ENCODE data around the gene KIFBP.
"Not testable (repeated sequence)": the region's sequence is repeated elsewhere in the genome, so short reads cannot be mapped to it uniquely, and the experiment has no call there.

The KIFBP gene, protein sequence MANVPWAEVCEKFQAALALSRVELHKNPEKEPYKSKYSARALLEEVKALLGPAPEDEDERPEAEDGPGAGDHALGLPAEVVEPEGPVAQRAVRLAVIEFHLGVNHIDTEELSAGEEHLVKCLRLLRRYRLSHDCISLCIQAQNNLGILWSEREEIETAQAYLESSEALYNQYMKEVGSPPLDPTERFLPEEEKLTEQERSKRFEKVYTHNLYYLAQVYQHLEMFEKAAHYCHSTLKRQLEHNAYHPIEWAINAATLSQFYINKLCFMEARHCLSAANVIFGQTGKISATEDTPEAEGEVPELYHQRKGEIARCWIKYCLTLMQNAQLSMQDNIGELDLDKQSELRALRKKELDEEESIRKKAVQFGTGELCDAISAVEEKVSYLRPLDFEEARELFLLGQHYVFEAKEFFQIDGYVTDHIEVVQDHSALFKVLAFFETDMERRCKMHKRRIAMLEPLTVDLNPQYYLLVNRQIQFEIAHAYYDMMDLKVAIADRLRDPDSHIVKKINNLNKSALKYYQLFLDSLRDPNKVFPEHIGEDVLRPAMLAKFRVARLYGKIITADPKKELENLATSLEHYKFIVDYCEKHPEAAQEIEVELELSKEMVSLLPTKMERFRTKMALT

DNA sequence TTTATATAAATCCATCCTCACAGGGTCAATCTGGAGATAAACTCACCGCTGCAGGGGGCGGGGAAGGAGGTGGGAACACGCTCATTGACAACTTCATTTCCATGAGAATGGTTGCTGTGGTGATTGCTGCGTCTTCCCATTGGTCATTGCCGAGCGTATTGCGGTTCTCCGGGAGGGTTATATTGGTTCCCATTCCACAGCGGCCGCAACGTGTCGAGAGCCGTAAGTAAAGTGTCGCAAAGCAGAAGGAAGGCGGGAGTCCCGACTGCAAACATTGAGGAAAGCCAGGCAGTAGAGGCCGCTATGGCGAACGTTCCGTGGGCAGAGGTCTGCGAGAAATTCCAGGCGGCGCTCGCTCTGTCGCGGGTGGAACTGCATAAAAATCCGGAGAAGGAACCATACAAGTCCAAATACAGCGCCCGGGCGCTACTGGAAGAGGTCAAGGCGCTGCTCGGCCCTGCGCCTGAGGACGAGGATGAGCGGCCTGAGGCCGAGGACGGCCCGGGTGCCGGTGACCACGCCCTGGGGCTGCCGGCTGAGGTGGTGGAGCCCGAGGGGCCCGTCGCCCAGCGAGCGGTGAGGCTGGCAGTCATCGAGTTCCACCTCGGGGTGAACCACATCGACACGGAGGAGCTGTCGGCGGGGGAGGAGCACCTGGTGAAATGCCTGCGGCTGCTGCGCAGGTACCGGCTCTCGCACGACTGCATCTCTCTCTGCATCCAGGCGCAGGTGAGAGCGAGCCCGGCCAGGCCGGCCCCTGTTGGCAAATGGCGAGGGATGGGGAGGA lies at the start of gene KIFBP:
TSS of gene KIFBP (plus strand) at position 274 of the 787 bp plus-strand sequence. CDS start at position 304, 30 bp downstream.
- peaks cover 11% of the 10 kb centered on the region for H3K36me3 Mint-ChIP-seq
- peak within 1 kb of the TSS; percentile 83 for H3K27ac Mint-ChIP-seq
- H3K4me3 Mint-ChIP-seq: peak within 1 kb of the TSS; percentile 99
- no peaks in the 10 kb centered on the region for H3K9me3 Mint-ChIP-seq
- H3K27me3 Mint-ChIP-seq: no peaks in the 10 kb centered on the region
- peak; percentile 93 for ATAC-seq
- H3K4me1 Mint-ChIP-seq: peaks cover 40% of the 10 kb centered on the region

DNA sequence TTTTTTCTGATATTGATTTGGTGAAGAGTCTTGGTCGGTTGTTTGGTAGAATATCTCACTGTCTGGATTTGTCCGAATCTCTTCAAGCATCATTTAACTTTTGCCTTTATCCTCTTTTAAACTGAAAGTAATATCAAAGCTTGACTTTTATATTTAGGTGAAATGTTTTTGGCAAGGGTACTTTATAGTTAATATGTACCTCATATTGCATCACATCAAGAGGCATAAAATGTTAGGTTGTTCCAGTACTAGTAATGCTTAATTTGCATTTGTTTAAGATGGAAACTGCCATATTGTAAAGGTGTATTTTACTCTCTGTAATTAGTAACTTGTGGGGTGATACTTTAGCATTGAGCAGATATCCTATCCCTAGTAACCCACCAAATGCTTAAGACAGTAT lies 49.7 kb upstream of the KIFBP start:
- H3K4me3 Mint-ChIP-seq: no peak overlapping the region
- peak overlapping the region; percentile 26 for H3K27ac Mint-ChIP-seq
- H3K27me3 Mint-ChIP-seq: no peaks in the 10 kb centered on the region
- no peaks in the 10 kb centered on the region for H3K9me3 Mint-ChIP-seq
- H3K36me3 Mint-ChIP-seq: peaks cover 32% of the 10 kb centered on the region
- no peak for ATAC-seq
- no peaks in the 10 kb centered on the region for H3K4me1 Mint-ChIP-seq

DNA sequence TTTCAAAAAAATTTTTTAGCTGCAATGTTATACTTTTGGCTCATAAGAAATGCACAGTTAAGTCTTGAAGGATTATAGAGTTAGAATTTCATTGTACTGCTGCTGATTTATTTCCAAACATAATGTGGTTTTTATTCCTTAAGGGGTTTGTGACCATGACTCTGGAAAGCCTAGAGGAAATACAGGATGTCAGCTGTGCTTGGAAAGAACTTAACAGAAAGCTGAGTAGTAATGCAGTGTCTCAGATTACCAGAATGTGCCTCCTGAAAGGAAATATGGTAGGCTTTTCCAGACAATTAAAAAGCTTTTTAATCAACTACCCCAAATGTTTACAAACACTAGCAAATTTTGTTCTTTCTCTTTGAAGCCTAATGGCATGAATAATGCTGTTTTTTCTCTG lies 47.7 kb upstream of the KIFBP start:
- peaks cover 44% of the 10 kb centered on the region for H3K36me3 Mint-ChIP-seq
- H3K27ac Mint-ChIP-seq, H3K4me1 Mint-ChIP-seq, ATAC-seq, H3K27me3 Mint-ChIP-seq, H3K9me3 Mint-ChIP-seq, H3K4me3 Mint-ChIP-seq: not testable (repeated sequence)

DNA sequence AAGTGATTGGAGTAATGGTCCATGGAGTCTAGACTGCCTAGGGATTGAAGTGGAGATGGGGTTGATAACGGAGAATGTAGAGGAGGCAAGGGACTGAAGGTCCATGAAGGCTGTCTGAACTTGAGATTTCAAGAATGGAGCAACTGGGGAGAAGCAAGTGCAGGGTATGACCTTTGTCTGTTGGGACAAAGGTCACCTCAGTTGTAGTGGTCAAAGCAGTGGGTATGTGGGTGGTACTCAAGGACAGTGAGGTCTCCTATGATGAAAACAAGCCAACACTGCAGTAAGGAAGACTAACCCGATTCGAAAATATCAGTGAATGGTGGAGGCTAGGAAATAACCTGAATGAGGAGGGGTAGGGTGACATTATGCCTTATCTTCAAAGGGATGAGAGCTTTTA lies 38.0 kb upstream of the KIFBP start:
- ATAC-seq: no peak
- no peaks in the 10 kb centered on the region for H3K9me3 Mint-ChIP-seq
- H3K27ac Mint-ChIP-seq: no peak overlapping the region
- peaks cover 16% of the 10 kb centered on the region for H3K36me3 Mint-ChIP-seq
- H3K4me3 Mint-ChIP-seq: no peak overlapping the region
- no peaks in the 10 kb centered on the region for H3K27me3 Mint-ChIP-seq
- no peaks in the 10 kb centered on the region for H3K4me1 Mint-ChIP-seq

DNA sequence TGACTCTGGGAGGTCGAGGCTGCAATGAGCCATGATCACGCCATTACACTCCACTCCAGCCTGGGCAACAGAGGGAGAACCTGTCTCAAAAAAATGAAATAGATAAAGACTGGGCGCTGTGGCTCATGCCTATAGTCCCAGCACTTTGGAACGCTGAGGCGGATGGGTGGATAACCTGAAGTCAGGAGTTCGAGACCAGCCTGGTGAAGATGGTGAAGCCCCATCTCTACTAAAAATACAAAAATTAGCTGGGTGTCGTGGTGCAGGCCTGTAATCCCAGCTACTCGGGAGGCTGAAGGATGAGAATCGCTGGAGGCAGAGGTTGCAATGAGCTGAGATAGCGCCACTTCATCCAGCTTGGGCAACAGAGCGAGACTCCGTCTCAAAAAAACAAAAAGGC lies 33.7 kb upstream of the KIFBP start:
- H3K9me3 Mint-ChIP-seq: no peaks in the 10 kb centered on the region
- no peaks in the 10 kb centered on the region for H3K27me3 Mint-ChIP-seq
- peak overlapping the region; percentile 98 for H3K27ac Mint-ChIP-seq
- ATAC-seq: no peak
- peak overlapping the region; percentile 60 for H3K4me3 Mint-ChIP-seq
- H3K4me1 Mint-ChIP-seq: peaks cover 21% of the 10 kb centered on the region
- H3K36me3 Mint-ChIP-seq: peaks cover 13% of the 10 kb centered on the region

DNA sequence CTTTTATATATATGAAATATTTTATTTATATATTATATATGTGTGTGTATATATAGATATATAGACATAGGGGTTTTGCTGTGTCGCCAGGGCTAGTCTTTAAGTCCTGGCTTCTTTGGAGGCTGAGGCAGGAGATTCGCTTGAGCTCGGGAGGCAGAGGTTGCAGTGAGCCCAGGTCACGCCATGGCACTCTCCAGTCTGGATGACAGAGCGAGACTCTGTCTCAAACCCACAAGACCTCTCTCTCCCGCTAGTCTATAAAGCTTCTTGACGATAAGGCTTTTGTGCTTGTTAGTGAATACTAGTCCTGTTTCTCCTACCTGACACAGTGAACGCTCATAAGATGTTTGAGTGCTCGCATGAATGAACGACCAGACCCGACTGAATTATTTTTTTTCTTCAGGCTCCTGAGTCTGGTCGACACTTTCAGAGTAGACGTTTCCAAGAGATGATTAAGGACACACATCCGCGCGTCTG lies 33.2 kb upstream of the KIFBP start:
- Mint-ChIP-seq H3K9me3 (no peaks in the 10 kb centered on the region), H3K4me3 (peak overlapping the region; percentile 98), H3K27ac (peak overlapping the region; percentile 98), H3K36me3 (peaks cover 18% of the 10 kb centered on the region), H3K4me1 (peaks cover 26% of the 10 kb centered on the region), H3K27me3 (no peaks in the 10 kb centered on the region)
- peak; percentile 13 for ATAC-seq

DNA sequence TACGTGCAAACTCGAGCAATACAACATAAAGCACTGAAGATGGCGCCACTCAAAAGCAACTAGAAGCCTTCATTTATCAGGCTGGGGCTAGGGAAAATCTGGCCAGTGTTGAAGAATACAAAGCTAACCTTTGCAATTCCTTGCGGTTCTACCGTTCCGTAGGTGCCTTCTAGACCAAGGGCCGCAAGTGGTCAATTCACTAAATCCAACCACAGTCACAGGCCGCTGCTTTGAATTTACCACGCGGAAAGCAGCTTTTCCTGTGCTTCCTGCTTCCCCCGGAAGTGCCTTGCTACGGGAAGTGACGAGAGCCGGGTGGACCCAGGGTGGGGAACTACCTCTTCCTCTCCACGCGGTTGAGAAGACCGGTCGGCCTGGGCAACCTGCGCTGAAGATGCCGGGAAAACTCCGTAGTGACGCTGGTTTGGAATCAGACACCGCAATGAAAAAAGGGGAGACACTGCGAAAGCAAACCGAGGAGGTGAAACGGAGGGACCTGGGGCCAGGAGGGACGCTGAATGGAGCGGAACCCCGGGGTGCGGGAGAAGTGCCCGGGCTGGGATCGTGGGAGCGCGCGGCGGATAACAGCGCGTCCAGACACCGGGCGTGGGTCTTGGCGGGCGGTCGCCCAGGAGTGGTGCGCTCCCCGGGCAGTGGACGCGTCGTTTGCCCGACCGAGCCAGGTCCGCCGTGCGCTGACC lies 32.6 kb upstream of the KIFBP start, which contains the start of gene DDX21:
TSS of gene DDX21 (plus strand) at position 339 of the 701 bp plus-strand sequence. CDS start at position 395, 56 bp downstream.
- Mint-ChIP-seq H3K27ac (peak within 1 kb of the TSS; percentile 98), H3K4me1 (peaks cover 26% of the 10 kb centered on the region), H3K4me3 (peak within 1 kb of the TSS; percentile 98), H3K9me3 (no peaks in the 10 kb centered on the region), H3K27me3 (no peaks in the 10 kb centered on the region), H3K36me3 (peaks cover 18% of the 10 kb centered on the region)
- ATAC-seq: peak; percentile 96

DNA sequence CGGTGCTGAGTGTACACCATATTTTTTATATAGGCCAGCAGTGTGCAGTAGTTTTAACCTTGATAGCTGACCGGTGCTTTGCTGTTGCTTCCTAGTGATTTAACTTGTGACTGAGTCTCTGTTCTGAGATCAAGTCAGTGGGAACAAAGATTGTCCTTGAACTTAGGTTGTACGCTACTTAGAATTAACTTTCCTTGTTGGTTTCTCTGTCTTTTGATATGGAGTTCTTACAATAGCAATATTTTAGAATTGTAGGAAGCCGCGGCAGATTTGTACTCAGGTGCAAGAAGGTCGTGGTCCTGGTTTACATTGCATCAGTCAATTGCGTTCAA lies 31.4 kb upstream of the KIFBP start:
- Mint-ChIP-seq H3K27me3 (no peaks in the 10 kb centered on the region), H3K4me1 (peaks cover 32% of the 10 kb centered on the region), H3K36me3 (peaks cover 25% of the 10 kb centered on the region), H3K9me3 (no peaks in the 10 kb centered on the region), H3K4me3 (peak overlapping the region; percentile 98), H3K27ac (peak overlapping the region; percentile 98)
- ATAC-seq: no peak

DNA sequence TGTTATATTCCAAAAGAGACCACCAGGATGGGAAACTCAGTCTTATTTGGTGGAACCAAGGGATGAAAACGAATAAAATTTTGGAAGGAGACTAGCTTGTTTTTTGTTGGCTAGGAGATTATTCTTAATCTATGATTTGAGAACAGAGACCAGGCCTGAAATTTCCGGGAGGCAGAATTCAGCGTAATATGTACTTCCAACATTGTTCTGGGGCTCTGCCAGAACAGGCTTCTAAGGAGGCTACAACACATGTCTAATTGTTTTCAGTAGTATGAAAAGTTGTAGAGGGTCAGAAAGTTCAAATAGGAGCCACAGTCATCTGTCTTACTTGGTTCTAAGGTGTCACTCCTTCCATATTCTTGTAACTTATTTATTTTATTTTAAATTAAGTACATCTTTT lies 30.9 kb upstream of the KIFBP start:
- H3K4me3 Mint-ChIP-seq: peak overlapping the region; percentile 98
- H3K36me3 Mint-ChIP-seq: peaks cover 25% of the 10 kb centered on the region
- no peak for ATAC-seq
- no peaks in the 10 kb centered on the region for H3K9me3 Mint-ChIP-seq
- peak overlapping the region; percentile 98 for H3K27ac Mint-ChIP-seq
- peaks cover 32% of the 10 kb centered on the region for H3K4me1 Mint-ChIP-seq
- no peaks in the 10 kb centered on the region for H3K27me3 Mint-ChIP-seq

DNA sequence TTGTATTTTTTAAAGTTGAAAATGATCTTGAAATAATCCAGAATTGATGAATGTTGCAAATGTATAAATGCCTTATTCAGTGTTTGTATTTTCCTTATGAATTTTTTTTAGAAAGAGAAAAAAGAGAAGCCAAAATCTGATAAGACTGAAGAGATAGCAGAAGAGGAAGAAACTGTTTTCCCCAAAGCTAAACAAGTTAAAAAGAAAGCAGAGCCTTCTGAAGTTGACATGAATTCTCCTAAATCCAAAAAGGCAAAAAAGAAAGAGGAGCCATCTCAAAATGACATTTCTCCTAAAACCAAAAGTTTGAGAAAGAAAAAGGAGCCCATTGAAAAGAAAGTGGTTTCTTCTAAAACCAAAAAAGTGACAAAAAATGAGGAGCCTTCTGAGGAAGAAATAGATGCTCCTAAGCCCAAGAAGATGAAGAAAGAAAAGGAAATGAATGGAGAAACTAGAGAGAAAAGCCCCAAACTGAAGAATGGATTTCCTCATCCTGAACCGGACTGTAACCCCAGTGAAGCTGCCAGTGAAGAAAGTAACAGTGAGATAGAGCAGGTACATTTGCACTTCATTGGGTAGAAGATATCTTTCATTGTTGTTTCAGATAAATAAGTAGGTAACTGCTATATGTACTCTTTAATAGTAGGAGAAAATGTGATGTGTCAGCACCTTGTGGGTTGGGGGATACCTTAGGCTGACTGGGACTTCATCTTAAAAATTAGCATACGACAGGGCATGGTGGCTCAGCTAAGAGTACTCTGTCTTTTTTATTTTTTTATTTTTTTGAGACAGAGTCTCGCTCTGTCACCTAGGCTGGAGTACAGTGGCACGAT lies 28.7 kb upstream of the KIFBP start:
- no peaks in the 10 kb centered on the region for H3K27me3 Mint-ChIP-seq
- peak overlapping the region; percentile 75 for H3K27ac Mint-ChIP-seq
- peaks cover 32% of the 10 kb centered on the region for H3K4me1 Mint-ChIP-seq
- no peak for ATAC-seq
- no peaks in the 10 kb centered on the region for H3K9me3 Mint-ChIP-seq
- peaks cover 33% of the 10 kb centered on the region for H3K36me3 Mint-ChIP-seq
- peak overlapping the region; percentile 49 for H3K4me3 Mint-ChIP-seq

DNA sequence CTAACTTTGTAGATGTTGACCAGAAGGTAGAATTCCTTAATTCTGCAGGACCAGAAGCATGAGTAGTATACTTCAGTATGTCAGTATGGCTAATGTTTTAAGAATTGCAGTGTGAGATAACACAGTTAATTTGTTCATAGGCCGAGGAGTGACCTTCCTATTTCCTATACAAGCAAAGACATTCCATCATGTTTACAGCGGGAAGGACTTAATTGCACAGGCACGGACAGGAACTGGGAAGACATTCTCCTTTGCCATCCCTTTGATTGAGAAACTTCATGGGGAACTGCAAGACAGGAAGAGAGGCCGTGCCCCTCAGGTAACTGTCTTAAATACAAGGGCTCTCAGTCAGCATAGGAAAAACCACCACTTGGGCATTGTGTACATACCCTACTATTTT lies 25.5 kb upstream of the KIFBP start:
- Mint-ChIP-seq H3K27ac (no peak overlapping the region), H3K27me3 (no peaks in the 10 kb centered on the region), H3K4me1 (peaks cover 27% of the 10 kb centered on the region), H3K9me3 (no peaks in the 10 kb centered on the region), H3K36me3 (peaks cover 39% of the 10 kb centered on the region), H3K4me3 (no peak overlapping the region)
- no peak for ATAC-seq

DNA sequence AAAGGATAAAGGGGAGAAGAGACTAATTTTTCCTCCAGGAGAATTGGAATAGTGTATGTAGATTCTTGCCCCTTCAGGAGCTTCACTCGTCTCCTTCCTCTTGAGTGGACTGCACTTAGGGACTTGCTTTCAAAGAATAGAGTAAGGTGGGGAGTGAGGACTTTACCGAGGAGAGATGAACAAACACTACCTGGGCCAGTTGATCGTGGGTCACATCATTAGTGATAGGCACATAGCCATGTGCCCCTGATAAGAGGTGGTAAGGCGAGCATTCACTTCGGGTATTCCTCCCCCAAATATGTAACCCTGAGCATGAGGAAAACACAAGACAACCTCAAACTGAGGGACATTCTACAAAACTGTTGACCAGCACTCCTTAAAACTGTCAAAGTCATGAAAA lies 14.6 kb upstream of the KIFBP start:
- Mint-ChIP-seq H3K9me3 (no peaks in the 10 kb centered on the region), H3K27ac (peak overlapping the region; percentile 32), H3K27me3 (no peaks in the 10 kb centered on the region), H3K4me3 (no peak overlapping the region), H3K36me3 (peaks cover 69% of the 10 kb centered on the region), H3K4me1 (no peaks in the 10 kb centered on the region)
- no peak for ATAC-seq

DNA sequence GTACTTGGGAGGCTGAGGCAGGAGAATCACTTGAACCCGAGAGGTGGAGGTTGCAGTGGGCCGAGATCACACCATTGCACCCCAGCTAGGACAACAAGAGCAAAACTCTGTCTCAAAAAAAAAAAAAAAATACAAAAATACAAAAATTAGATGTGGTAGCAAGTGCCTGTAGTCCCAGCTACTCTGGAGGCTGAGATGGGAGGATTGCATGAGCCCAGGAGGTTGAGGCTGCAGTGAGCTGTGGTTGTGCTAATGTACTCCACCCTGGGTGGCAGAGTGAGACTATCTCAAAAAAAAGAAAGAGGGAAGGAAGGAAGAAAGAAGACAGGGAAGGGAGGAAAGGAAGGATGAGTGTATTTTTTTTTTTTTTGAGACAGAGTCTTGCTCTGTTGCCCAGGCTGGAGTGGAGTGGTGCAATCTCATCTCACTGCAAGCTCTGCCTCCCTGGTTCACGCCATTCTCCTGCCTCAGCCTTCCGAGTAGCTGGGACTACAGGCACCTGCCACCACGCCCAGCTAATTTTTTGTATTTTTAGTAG lies 12.6 kb upstream of the KIFBP start:
- H3K4me1 Mint-ChIP-seq, H3K27ac Mint-ChIP-seq, H3K27me3 Mint-ChIP-seq, ATAC-seq, H3K4me3 Mint-ChIP-seq, H3K9me3 Mint-ChIP-seq: not testable (repeated sequence)
- peaks cover 78% of the 10 kb centered on the region for H3K36me3 Mint-ChIP-seq

DNA sequence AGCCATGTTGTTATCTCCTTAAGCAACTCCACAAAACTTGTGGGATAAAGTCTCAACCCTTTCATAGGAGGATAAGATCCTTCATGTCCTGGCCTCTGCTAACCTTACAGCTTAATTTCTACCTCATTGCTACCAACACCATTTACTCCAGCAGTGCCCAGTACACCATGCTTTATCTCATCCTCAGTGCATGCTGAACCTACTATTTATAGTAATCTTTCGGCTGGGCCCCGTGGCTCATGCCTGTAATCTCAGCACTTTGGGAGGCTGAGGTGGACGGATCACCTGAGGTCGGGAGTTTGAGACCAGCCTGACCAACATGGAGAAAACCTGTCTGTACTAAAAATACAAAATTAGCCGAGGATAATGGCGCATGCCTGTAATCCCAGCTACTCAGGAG lies 8.9 kb upstream of the KIFBP start:
- H3K36me3 Mint-ChIP-seq: peaks cover 70% of the 10 kb centered on the region
- H3K9me3 Mint-ChIP-seq, ATAC-seq, H3K27ac Mint-ChIP-seq, H3K27me3 Mint-ChIP-seq, H3K4me1 Mint-ChIP-seq, H3K4me3 Mint-ChIP-seq: not testable (repeated sequence)
